ENCODE results near the gene TSEN34. TPM values are rescaled to one million over a fixed set of nuclear protein-coding genes. Genes with fewer than 3 reads are reported as not detected.
"Not testable (repeated sequence)": the region's sequence is repeated elsewhere in the genome, so short reads cannot be mapped to it uniquely, and the experiment has no call there.

The TSEN34 gene
- total RNA-seq, 1 donor from 2014 or later, result 71.8 TPM

DNA sequence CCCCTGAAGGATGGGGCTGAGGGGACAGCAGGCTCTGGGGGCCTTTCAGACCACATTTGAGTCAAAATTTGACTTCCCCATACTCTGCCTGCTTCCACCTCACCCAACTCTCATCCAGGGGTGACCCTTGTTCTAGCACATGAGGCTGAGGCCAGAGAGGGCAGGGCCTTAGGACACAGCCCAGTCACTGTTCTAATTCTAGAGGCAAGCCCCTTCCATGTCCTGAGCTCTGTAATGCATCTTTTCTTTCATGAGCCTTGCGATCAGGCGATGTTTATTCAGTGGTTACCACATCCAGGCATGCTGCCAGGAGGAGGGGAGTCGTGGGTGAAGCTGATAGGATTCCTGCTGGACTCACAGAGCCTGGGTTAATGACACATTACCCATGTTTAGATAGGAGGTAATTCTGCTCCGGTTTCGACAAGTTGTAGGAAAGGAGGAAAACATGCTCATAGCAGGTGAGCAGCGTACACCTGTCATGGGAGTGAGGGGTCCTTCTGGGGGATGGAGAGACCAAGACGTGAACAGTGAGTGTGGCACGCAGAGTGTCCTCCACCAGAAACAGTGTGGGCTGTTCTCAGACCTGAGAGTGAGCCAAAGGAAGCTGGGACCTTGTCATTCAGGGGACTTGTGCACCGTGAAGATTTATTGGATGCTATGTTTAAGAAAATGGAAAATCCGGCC lies 18.8 kb downstream of the TSEN34 start:
- peak; percentile 95 for DNase-seq

- no peak for DNase-seq
These were observed 20.1 kb downstream of the TSEN34 start for GRCh38 chr19:54211235-54211634.

GRCh38 chr19:54214217-54214616 lies 23.1 kb downstream of the TSEN34 start:
- not testable (repeated sequence) for DNase-seq

DNA sequence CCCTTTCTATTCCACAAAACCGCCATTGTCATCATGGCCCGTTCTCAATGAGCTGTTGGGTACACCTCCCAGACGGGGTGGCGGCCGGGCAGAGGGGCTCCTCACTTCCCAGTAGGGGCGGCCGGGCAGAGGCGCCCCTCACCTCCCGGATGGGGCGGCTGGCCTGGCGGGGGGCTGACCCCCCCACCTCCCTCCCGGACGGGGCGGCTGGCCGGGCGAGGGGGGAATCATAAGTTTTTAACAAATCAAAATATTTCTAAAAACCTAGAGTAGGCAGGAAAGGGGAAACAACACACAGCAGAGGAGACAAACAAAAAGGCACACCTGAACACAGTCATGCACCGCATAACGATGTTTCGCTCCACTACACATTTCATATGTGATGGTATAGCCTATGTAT lies 23.6 kb downstream of the TSEN34 start:
- not testable (repeated sequence) for DNase-seq

DNA sequence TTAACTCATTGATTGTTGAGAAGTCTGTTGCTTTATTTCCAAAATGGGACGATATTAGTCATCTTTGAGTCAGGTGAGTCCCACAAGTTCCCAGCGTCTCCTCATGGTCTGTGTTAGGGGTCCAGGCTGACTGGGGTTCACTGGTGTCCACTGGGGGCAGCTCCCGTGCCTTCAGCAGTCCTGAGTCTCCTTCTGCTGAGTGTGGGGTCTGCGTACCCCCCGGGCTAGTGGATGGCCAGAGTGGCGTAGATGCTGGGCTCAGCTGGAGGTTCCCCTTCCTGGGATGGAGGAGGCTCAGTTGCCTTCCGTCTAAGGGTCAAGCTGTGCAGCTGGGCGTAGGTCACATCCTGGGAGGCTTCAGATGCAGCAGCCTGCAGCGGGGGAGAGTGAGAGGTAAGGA lies 25.8 kb downstream of the TSEN34 start:
- no peak for DNase-seq

DNA sequence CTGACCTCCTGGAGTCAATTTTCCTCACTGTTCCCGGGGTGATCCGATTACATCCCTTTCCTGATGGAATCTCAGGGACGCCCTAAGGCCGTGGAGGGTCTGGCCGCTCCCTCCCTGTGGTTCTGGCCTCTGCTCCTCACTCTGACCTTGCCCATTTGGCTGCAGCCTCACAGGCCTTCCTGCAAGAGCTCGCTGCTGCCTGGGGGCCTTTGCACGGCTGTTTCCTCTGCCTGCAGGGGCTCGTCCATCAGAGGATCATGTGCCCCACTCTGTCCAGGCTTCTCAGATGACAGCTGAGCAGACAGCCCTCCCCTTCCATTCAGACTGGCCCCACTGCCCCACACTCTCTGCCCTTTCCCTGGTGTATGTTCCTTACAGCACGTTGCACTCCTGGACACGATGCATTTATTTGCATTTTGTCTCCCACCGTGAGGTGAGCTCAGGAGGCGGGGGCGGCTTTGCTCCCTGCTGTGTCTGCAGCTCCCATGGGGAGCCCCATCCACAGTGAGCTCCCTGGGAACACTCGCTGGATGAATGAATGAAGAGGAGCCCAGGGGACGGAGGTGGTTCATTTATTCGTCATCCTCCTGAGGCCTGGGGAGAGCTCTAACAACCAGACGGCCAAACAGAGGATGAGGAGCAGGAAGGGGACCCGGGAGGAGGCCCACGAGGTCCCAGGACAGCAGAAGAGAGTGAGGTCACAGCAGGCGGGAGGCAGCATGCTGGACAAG lies 26.6 kb downstream of the TSEN34 start:
- DNase-seq, result not testable (repeated sequence)

GRCh38 chr19:54218259-54218658 lies 27.2 kb downstream of the TSEN34 start:
- no peak for DNase-seq

DNA sequence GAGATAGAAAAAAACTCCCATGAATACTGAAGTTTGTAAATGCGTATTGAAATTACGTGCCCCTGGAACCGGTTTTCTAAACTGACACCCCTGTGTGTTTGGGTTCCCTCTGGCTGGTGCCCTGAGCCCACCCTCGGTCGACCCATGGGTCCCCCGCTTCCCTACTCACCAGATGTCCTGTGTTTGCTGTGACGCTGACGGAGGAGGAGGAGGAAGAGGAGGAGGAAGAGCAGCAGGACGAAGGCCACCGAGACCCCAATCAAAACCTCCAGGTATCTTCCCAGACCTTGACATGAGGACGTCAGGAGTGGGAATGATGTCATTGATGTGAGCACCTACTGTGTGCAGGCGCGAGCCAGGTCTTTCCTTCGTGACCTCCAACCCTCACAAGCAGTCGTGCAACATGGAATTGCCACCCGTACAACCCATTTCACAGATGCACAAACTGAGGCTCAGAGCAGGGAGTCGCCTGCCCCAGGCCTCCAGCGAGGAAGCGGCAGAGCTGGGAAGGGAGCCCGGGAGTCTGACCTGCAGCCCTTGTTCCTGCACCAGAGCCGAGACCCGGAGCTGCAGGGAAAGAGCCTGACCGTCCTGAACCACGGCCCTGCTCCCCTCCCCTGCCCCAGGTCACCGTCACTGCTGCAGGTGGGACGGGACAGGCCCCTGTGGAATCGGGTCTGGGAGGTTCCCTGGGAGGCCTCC lies 28.0 kb downstream of the TSEN34 start:
- no peak for DNase-seq

GRCh38 chr19:54219702-54220101 lies 28.6 kb downstream of the TSEN34 start:
- DNase-seq, result not testable (repeated sequence)

DNA sequence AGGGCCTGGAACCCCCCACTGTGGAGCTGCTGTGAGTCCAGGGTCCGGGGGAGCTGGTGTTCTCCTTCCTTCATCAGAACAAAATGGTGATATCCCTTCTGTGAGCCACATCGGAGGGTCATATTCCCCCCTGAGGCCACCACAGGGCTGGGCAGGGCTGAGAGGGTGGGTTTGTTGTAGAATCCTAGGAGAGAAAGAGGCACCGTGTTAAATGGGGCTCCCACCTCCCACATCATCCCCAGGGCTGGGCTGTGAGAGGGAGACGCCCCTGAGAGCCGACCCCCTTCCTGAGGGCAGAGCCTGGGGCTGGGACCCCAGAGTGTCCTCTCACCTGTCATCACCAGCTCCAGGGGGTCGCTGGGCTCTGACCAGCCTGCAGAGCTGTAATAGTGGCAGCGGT lies 30.8 kb downstream of the TSEN34 start:
- DNase-seq, result not testable (repeated sequence)

DNA sequence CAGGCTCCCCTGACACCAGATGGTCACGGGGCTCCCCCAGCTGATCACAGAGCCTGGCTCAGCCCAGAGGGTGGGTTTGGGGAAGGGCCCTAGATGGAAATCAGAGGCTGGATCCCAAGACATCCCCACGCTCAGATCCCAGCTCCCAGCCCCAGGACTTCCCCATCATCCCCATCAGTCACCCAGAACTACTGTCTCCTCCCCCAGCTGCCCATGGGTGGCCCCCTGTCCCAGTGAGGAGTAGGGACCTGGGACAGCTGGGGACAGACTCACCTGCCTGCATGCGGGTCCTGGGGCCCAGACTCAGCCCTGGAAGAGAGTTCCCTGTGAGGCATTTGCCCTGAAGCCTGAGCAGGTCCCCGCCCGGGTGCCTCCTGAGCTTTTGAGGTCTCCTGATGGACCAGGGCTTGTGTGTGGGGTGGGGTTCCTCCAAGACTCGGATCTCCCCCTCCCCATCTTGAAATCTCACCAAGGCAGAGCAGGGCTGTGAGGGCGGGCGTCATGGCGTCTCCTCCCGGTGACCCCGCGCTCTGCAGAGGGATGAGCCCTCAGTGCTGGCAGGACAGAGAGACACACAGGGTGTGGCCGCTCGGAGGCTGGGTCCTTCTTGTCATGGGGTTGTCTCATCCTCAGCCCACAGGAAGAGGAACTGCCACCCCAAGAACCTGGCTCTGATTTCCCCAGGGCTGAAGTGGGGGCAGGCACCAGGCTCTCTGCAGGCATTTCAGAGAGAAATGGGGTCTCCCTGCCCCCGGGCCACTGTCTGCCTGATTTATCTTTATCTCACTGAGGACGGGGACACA lies 31.6 kb downstream of the TSEN34 start, which contains the start of gene LILRB3:
Gene LILRB3, minus strand, starts transcription at position 534 of the 803 bp plus-strand sequence. Its CDS starts 31 bp downstream, at position 503.
- DNase-seq, result not testable (repeated sequence)

DNA sequence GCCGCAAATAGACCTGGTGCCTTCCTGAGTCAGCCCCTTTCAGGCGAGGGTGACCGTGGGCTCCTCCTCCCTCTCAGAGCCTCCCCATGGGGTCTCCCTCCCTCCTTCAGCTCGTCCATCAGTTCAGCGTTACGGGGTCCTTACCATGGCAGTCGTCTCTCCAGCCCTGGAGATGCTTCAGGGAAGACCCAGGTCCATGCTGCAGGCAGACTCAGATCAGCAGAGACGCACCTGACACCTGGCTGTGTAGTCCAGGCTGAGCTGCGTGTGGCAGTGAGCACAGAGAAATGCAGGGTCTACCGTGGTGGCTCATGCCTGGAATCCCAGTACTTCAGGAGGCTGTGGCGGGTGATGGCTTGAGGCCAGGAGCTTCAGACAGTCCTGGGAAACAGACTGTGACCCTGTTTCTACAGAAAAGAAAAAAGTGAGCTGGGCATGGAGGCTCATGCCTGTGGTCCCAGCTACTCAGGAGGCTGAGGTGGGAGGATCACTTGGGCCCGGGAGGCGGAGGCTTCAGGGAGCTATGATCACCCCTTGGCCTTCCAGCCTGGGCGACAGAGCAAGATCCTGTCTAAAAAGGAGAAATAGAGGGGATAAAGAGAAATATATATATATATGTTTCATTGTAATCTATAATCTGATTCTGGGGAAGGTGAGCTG lies 32.3 kb downstream of the TSEN34 start:
- not testable (repeated sequence) for DNase-seq

- DNase-seq, result not testable (repeated sequence)
These were observed 32.8 kb downstream of the TSEN34 start for GRCh38 chr19:54223937-54224281.

- DNase-seq, result not testable (repeated sequence)
These were observed 33.5 kb downstream of the TSEN34 start for GRCh38 chr19:54224619-54225018.

- DNase-seq, result no peak
These were observed 38.0 kb downstream of the TSEN34 start for GRCh38 chr19:54229146-54229545.

DNA sequence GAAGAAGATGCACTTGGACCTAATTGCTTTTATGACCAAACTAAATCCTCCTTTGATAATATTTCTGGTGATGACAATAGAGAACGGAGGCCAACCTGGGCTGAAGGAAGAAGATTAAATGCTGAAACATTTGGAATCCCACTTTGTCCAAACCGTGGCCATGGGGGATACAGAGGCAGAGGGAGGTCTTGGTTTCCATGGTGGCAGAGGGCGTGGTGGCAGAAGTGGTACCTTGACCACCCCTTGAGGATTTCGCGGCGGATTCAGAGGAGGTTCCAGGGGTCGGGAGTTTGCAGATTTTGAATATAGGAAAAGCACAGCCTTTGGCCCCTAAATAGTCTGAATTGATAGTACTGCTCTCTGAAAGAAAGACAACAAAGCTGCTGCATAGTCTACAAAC lies 38.9 kb downstream of the TSEN34 start:
- DNase-seq, result no peak

- peak; percentile 87 for DNase-seq
These were observed 40.2 kb downstream of the TSEN34 start for GRCh38 chr19:54231077-54231931.

GRCh38 chr19:54233941-54234340 lies 42.8 kb downstream of the TSEN34 start:
- no peak for DNase-seq

- not testable (repeated sequence) for DNase-seq
These were observed 48.6 kb downstream of the TSEN34 start for GRCh38 chr19:54239491-54240371.

Data from dermis blood vessel endothelial cell (primary cell).